ENCODE results near the gene RETREG1. TPM values are rescaled to one million over a fixed set of nuclear protein-coding genes. Genes with fewer than 3 reads are reported as not detected.

The RETREG1 gene
- total RNA-seq, 1 experiment from 2014 or later, result 3.4 TPM

GRCh38 chr5:16510098-16510497, 106.7 kb downstream of the RETREG1 start:
- H3K79me2 ChIP-seq (ENCODE audit: insufficient read depth, low read length), result no peaks in the 10 kb centered on the region
- H2BK20ac ChIP-seq (ENCODE audit: low read depth, low read length, poor library complexity, severe bottlenecking), result no peak overlapping the region
- H3K4me1 ChIP-seq (ENCODE audit: insufficient read depth, low read length), result no peaks in the 10 kb centered on the region
- H2AK5ac ChIP-seq (ENCODE audit: insufficient read length, low read length), result no peak overlapping the region
- Mint-ChIP-seq H3K4me3 (no peak overlapping the region), H3K9me3 (no peaks in the 10 kb centered on the region), H3K27me3 (ENCODE audit: low read depth) (no peaks in the 10 kb centered on the region), H3K27ac (no peak overlapping the region), H3K36me3 (ENCODE audit: insufficient read depth in 1 of 3, low read depth in 3 of 3) (no peaks in the 10 kb centered on the region), H3K4me1 (peaks cover 9 to 10% of the 10 kb centered on the region in 2 experiments)
- H3T11ph ChIP-seq (ENCODE audit: low read length), result no peak overlapping the region
- no peak overlapping the region for H3K18ac ChIP-seq (ENCODE audit: insufficient read length, low read depth, low read length)
- H4K8ac ChIP-seq (replicated peaks; ENCODE audit: insufficient read length, low read depth, low read length), result no peak overlapping the region
- no peak overlapping the region for H2BK5ac ChIP-seq (ENCODE audit: insufficient read length, low read length)
- H4K20me1 ChIP-seq (ENCODE audit: control insufficient read depth, insufficient read depth, insufficient read length), result no peaks in the 10 kb centered on the region
- no peak for TF ChIP-seq CTCF (conservative IDR thresholded peaks at IDR 0.05)
- no peak overlapping the region for H3K4ac ChIP-seq (ENCODE audit: low read depth, low read length)
- H3K23me2 ChIP-seq (ENCODE audit: insufficient read length, low read depth, low read length, poor library complexity, severe bottlenecking), result no peaks in the 10 kb centered on the region
- no peak overlapping the region for H3K4me2 ChIP-seq (ENCODE audit: insufficient read depth, insufficient read length, low read length)
- H4K5ac ChIP-seq (ENCODE audit: insufficient read length, low read depth, low read length), result no peak overlapping the region
- no peak overlapping the region for H3K27ac ChIP-seq (ENCODE audit: insufficient read length, low read depth, low read length)
- no peak for DNase-seq
- no peak overlapping the region for H2BK120ac ChIP-seq (ENCODE audit: low read depth, low read length, poor library complexity, severe bottlenecking)
- no peaks in the 10 kb centered on the region for H3K9me3 ChIP-seq (ENCODE audit: control insufficient read depth, low read depth, low read length)
- H2AFZ ChIP-seq (ENCODE audit: low read length), result no peak overlapping the region
- H3K56ac ChIP-seq (ENCODE audit: insufficient read length, low read depth, low read length), result no peak overlapping the region
- H2BK15ac ChIP-seq (ENCODE audit: low read depth, low read length), result no peak overlapping the region
- H3K23ac ChIP-seq (ENCODE audit: insufficient read length, low read depth, low read length), result no peak overlapping the region
- no peaks in the 10 kb centered on the region for H3K27me3 ChIP-seq (ENCODE audit: insufficient read depth, low read length)
- WGBS (ENCODE audit: extremely low coverage, insufficient read length, low lambda C conversion rate), result no CpG with 5 or more reads among the region's 3 CpGs
- no peak overlapping the region for H4K91ac ChIP-seq (ENCODE audit: insufficient read length, low read depth, low read length)
- H2BK12ac ChIP-seq (ENCODE audit: insufficient read length, low read depth, low read length), result no peak overlapping the region
- no peak overlapping the region for H3K9ac ChIP-seq (ENCODE audit: extremely low read depth, insufficient read length, low read length)
- no peaks in the 10 kb centered on the region for H3K79me1 ChIP-seq (ENCODE audit: insufficient read depth, low read depth, low read length, poor library complexity, severe bottlenecking)
- no peak overlapping the region for H3K14ac ChIP-seq (ENCODE audit: insufficient read depth, low read length)
